HG03558 (cell line): Measurements from ENCODE around the gene GAPT.

ENCODE experiments used
- ATAC-seq: cut with Tn5 transposase; IDR thresholded peaks from one replicate; pipeline ENCODE4 v1.9.1; 2021; ENCODE audit warnings: moderate number of reproducible peaks; ENCODE audit not compliant: unreplicated experiment; ENCODE audit errors: extremely low read depth

Gene GAPT

DNA sequence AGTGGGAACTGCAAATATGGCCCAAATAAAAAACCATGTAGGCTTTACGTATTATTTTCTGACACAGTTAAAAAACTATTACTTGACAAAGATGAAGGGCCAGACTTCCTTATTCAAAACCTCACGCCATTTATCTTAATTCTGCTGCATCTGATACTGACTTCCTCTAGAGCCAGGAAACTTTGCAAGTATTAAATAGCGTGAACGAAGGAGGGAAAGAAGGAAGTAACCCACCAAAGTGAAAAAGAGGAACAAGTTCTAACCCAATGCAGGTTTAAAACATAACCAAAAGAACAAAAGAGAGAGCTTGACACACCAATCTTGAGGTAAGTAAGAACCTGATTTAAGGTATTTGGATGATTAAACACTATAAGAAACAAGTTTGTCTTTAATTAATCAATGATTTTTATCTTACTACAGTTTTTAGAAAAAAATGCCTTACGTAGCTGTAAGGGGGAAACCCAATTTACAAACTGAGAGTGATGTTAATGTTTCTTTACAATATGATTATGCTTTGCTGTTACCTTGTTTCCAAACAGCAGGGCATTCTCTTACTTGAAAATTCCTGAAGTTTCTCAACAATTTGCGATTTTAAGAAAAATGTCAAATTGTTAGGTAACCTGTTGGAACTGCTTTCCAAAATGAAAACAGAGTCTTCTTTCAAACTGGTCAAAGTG lies at the start of gene GAPT:
GAPT (plus strand) TSS at position 220 of the 677 bp plus-strand sequence. CDS start 3,102 bp downstream, outside the sequence.
- ATAC-seq = peak; percentile 71

GRCh38 chr5:58444805-58445204 lies 46.4 kb upstream of the GAPT start:
- no peak for ATAC-seq

- ATAC-seq = no peak
These were observed 45.2 kb upstream of the GAPT start for GRCh38 chr5:58446024-58446423.

DNA sequence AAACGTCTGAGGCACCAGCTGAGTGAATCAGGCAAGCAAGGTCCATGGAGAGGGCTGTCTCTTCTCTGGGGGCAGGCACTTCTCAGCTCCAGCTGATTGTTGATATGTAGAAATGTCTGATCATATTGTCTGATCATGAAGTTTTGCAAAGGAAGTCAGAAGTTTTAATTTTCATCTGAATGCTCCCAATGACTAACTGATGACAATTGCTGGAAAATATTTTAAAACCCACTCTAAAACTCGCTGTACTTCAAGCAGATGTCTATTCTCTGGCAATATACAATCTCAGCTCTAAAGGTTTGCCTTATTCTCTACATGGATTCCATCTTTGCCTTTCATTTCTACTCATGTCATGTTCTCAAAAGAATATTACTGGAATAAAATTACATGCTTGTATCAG lies 44.0 kb upstream of the GAPT start:
- ATAC-seq = no peak

DNA sequence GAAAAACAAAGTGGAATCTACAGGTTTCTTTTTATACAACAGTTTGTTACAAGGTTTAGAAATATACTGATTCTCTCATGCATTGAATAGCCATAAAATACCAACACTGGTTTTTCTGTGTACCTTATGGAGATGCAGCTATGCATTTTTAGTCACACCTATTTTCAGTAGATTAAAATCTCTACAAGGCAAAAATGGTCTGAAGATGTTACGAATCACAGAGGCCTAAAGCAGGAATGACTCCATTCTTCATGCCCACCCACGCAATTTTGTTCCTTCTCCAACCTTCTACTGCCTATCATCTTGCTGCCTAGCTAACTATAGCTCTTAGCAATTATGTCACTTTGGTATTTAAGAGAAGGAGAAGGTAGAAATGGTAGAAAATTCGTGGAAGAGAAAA lies 41.2 kb upstream of the GAPT start:
- ATAC-seq = no peak

GRCh38 chr5:58450811-58451629 lies 40.2 kb upstream of the GAPT start:
- no peak for ATAC-seq

GRCh38 chr5:58451732-58452565 lies 39.3 kb upstream of the GAPT start:
- ATAC-seq = no peak

DNA sequence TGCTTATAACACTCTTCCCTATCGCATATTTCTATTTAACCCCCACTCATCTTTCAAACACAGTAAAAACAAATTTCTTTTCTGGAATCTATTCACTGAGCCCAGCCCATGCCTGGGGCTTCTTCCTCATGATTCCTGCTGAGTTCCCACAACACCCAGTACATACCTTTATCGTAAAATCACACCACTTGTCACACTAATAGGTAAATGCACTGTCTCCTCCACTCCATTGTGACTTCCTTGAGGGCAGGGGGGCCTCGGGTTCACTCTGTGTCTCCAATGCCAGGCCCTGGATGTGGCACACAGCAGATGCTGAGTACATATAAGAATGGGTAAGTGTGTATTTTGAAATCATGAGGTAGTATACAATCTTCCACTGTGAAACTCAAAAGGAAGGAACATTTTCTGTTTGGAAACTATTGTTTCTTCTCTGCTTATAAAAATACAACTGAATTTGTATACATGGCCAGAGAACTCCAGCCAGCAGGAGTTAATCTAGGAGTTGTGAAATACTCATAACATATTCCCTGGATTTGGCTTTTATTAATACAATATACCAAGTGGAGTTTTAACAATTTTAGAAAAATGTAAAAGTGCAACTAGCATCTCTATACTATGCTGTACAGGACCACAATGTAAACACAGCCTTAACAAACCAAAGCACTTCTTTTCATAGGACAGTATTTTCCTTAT lies 38.5 kb upstream of the GAPT start:
- ATAC-seq = no peak

GRCh38 chr5:58453306-58453705 lies 37.9 kb upstream of the GAPT start:
- ATAC-seq = no peak

DNA sequence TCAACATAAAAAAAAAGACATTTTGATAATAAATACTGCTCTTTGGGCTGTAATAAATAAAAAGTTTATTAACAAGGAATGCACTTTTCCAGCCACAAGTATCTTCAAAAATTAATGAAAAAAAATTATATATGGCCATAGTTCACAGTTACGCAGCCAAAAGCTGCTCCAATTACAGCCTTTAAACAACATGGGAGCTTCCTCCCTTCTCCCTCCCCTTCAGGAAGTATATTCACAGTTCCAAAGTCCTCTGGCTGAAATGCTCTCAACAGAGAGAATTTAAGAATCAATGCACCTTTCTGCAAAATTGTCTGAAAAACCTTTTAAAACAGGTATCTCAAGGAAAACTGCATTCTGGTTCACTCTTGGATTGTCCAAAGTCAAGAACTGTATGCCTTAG lies 37.2 kb upstream of the GAPT start:
- ATAC-seq = no peak

DNA sequence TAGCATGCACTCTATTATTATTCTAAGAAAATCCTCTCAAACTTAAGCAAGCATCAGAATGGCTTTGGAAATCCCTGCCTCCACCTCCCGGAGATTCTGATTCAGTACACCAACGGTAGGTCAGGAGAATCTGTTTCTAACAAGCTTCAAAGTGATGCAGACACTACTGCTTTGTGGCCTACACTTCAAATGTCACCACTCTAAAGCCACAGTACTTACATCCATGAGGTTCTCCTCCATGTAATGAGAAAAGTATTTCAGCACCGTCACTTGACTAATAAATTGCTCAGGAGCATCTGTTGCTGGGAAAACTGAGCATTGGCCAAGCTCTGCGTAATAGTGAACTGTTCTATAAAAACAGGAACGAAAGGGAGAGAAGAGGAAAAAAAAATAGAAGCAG lies 36.2 kb upstream of the GAPT start:
- ATAC-seq = no peak

- no peak for ATAC-seq
These were observed 35.8 kb upstream of the GAPT start for GRCh38 chr5:58455480-58455879.

DNA sequence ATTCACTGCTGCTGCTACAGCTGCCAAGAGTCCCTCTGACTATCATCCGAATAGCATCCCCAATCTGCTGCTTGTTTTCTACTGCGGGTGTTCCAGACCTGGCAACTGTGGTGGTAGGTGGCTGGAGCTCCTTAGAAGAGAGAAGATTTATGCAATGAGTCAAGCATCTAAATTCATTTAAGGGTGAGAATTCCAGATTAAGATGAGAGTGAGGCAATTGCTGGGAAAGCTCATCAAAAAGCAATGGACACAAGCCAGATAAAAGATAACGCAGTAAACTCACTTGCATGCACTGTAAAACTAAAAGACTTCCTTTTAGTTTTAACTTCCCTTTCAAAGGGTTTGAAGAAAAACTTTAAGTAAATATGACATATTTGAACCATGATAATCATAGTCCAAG lies 35.2 kb upstream of the GAPT start:
- no peak for ATAC-seq

DNA sequence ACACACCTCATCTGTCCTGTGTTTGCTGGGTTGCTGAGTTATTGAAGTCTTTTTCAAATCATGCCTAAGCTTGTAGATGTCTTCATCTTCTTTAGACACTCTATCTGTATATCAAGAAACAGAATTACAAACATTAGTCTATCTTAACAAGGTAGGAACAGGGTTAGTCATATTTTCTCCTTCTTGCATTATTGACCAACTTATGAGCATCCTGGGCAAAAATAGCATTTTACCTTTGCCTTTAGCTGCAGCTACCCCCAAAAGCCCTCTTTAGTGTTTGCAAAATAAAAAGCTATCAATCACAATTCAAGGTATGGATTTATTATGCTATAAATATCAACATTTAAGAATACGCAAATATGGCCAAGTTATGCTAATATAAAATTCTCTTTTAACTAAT lies 34.7 kb upstream of the GAPT start:
- ATAC-seq = no peak

DNA sequence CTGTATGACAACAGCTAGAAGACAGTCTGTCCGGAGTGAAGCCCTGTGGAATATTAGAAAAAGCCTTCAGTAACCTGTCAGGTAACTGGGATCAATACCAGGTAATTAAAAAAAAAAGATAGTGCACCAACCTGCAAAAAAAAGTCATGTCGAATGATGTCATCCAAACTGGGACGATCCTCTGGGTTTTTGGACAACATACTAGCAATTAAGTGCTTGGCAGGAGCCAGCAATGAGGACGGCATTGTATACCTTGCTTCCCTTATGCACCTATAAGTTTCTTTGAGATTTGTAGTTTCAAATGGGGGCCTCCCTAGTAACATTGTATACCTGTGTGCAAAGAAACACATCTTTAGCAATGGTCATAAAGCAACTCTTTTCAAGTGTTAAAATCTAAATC lies 34.2 kb upstream of the GAPT start:
- no peak for ATAC-seq

- no peak for ATAC-seq
These were observed 33.0 kb upstream of the GAPT start for GRCh38 chr5:58458141-58458742.

DNA sequence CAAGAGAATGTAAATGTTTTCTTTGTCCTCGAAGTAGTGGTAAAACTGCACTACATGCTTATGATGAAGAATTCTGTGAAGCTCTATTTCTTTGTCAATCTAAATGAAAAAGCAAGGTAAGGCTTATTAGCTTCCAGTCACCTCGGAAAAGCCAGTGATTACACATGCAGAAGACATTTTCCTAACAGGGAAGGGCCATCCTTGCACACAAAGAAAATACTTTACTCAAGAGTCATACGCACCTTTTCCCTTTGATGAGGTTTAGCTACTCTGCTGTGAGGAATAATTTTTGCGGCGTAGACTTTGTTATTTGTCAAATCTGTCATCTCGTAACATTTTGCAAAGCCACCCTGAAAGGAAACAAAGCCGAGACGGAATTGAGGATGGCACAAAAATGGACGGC lies 32.5 kb upstream of the GAPT start:
- ATAC-seq = no peak

GRCh38 chr5:58459146-58460001 lies 31.9 kb upstream of the GAPT start:
- no peak for ATAC-seq
